SK-N-SH treated with all-trans-retinoic acid at 6 μM for 48 hours (cell line): Measurements from ENCODE around the gene SH3BP4.

Source experiments
- ATAC-seq: fragments of 200-7000 bp; cut with Tn5 transposase; 3 replicates; pipeline ENCODE4 v1.9.1; 2020; ENCODE audit warnings: mild to moderate bottlenecking, moderate library complexity
- ARNTL ChIP-seq: fragments of 450-650 bp; formaldehyde crosslinking; IDR thresholded peaks from 2 replicates; pipeline ENCODE4 v1.5.0; 2020; ENCODE audit warnings: low read depth, mild to moderate bottlenecking, moderate library complexity, borderline replicate concordance
- BACH2 ChIP-seq: fragments of 250-450 bp; sonication (Bioruptor Pico); IDR thresholded peaks from 2 replicates; pipeline ENCODE4 v1.9.0; 2021; ENCODE audit warnings: mild to moderate bottlenecking, borderline replicate concordance
- CREB5 ChIP-seq: fragments of 250-450 bp; sonication (Bioruptor Pico); IDR thresholded peaks from 2 replicates; pipeline ENCODE4 v1.5.1; 2020; ENCODE audit warnings: low read depth, mild to moderate bottlenecking, moderate library complexity
- CSDC2 ChIP-seq: fragments of 250-450 bp; sonication (Bioruptor Pico); IDR thresholded peaks from 2 replicates; pipeline ENCODE4 v1.5.0; 2020; ENCODE audit warnings: mild to moderate bottlenecking, moderate library complexity
- CSRNP3 ChIP-seq: fragments of 250-450 bp; sonication (Bioruptor Pico); IDR thresholded peaks from 2 replicates; pipeline ENCODE4 v1.5.1; 2021; ENCODE audit warnings: mild to moderate bottlenecking, moderate library complexity
- ESRRG ChIP-seq: fragments of 250-450 bp; sonication (Bioruptor Pico); IDR thresholded peaks from 2 replicates; pipeline ENCODE4 v1.6.1; 2021; ENCODE audit warnings: mild to moderate bottlenecking
- GLIS3 ChIP-seq: fragments of 250-450 bp; sonication (Bioruptor Pico); IDR thresholded peaks from 2 replicates; pipeline ENCODE4 v1.5.0; 2020; ENCODE audit warnings: mild to moderate bottlenecking, moderate library complexity
- ISL1 ChIP-seq: fragments of 250-450 bp; sonication (Bioruptor Pico); IDR thresholded peaks from 2 replicates; pipeline ENCODE4 v2.1.2; 2022; ENCODE audit warnings: mild to moderate bottlenecking, moderate library complexity
- OSR1 ChIP-seq: fragments of 250-450 bp; sonication (Bioruptor Pico); IDR thresholded peaks from 2 replicates; pipeline ENCODE4 v1.8.0; 2022; ENCODE audit warnings: moderate library complexity, mild to moderate bottlenecking, inconsistent platforms
- PATZ1 ChIP-seq: fragments of 250-450 bp; sonication (Bioruptor Pico); IDR thresholded peaks from 2 replicates; pipeline ENCODE4 v1.8.0; 2020; ENCODE audit warnings: mild to moderate bottlenecking, moderate library complexity, borderline replicate concordance
- POU6F1 ChIP-seq: fragments of 250-450 bp; sonication (Bioruptor Pico); IDR thresholded peaks from 2 replicates; pipeline ENCODE4 v1.8.0; 2021; ENCODE audit warnings: low read depth, mild to moderate bottlenecking, moderate library complexity, borderline replicate concordance
- RARB ChIP-seq: fragments of 250-450 bp; sonication (Bioruptor Pico); IDR thresholded peaks from 2 replicates; pipeline ENCODE4 v1.8.0; 2021; ENCODE audit warnings: mild to moderate bottlenecking, moderate library complexity
- SNAI2 ChIP-seq: fragments of 250-450 bp; sonication (Bioruptor Pico); IDR thresholded peaks from 2 replicates; pipeline ENCODE4 v1.5.0; 2020; ENCODE audit warnings: mild to moderate bottlenecking, moderate library complexity
- TCF4 ChIP-seq: fragments of 250-450 bp; sonication (Bioruptor Pico); IDR thresholded peaks from 2 replicates; pipeline ENCODE4 v1.8.0; 2021; ENCODE audit warnings: mild to moderate bottlenecking, moderate library complexity, borderline replicate concordance
- TOX ChIP-seq: fragments of 250-450 bp; sonication (Bioruptor Pico); IDR thresholded peaks from 2 replicates; pipeline ENCODE4 v1.8.0; 2021; ENCODE audit warnings: mild to moderate bottlenecking, moderate library complexity, borderline replicate concordance
- TSHZ2 ChIP-seq: fragments of 250-450 bp; sonication (Bioruptor Pico); IDR thresholded peaks from 2 replicates; pipeline ENCODE4 v1.5.0; 2020; ENCODE audit warnings: mild to moderate bottlenecking, moderate library complexity
- ZC3H10 ChIP-seq: fragments of 250-450 bp; sonication (Bioruptor Pico); IDR thresholded peaks from 2 replicates; pipeline ENCODE4 v1.5.1; 2021; ENCODE audit warnings: mild to moderate bottlenecking, moderate library complexity
- ZFP30 ChIP-seq: fragments of 450-650 bp; formaldehyde crosslinking; IDR thresholded peaks from 2 replicates; pipeline ENCODE4 v1.5.0; 2022; ENCODE audit warnings: mild to moderate bottlenecking, moderate library complexity
- ZNF70 ChIP-seq: fragments of 450-650 bp; formaldehyde crosslinking; IDR thresholded peaks from 2 replicates; pipeline ENCODE4 v1.5.0; 2020; ENCODE audit warnings: mild to moderate bottlenecking, moderate library complexity

Gene SH3BP4

GRCh38 chr2:234945339-234945873 is 6.4 kb upstream of the SH3BP4 start:
- TF ChIP-seq PATZ1 (CRISPR knock-in tag) (no peak), ZC3H10 (CRISPR knock-in tag) (no peak), ZFP30 (CRISPR knock-in tag) (no peak), BACH2 (no peak), ISL1 (no peak)
- no peak for ATAC-seq

- ATAC-seq, result no peak
- TF ChIP-seq ISL1, result no peak
- TF ChIP-seq PATZ1 (CRISPR knock-in tag), result no peak
- TF ChIP-seq ARNTL, result no peak
- TF ChIP-seq SNAI2, result no peak
- TF ChIP-seq TCF4, result no peak
These were observed 4.3 kb upstream of the SH3BP4 start for GRCh38 chr2:234947556-234947955.

- TF ChIP-seq GLIS3 (no peak), POU6F1 (CRISPR knock-in tag) (no peak), ESRRG (CRISPR knock-in tag) (no peak), OSR1 (CRISPR knock-in tag) (no peak), ZNF70 (CRISPR knock-in tag) (no peak), CSDC2 (CRISPR knock-in tag) (no peak), ZFP30 (CRISPR knock-in tag) (no peak), ISL1 (no peak), ARNTL (no peak), RARB (CRISPR knock-in tag) (no peak), TSHZ2 (no peak), CSRNP3 (CRISPR knock-in tag) (no peak), CREB5 (CRISPR knock-in tag) (no peak), SNAI2 (no peak), TOX (CRISPR knock-in tag) (no peak)
- TF ChIP-seq, all 23 proteins: peak for 0
- peak; percentile 29 for ATAC-seq
These were observed 1.9 kb upstream of the SH3BP4 start for GRCh38 chr2:234949762-234950434.
